GM23338 (cell line): ENCODE data around the gene DHRS13. TPM values are rescaled to one million over a fixed set of nuclear protein-coding genes. Genes with fewer than 3 reads are reported as not detected.
A peak's percentile ranks its signal among the peaks of the same experiment; 100 is the strongest.

ENCODE experiments used
- ATAC-seq: fragments of 200-7000 bp; cut with Tn5 transposase; 3 replicates; pipeline ENCODE4 v1.9.1; 2020
- DNase-seq: peaks from one replicate; pipeline ENCODE4 v3.0.0-alpha.2; 2015; ENCODE audit warnings: low spot score
- H2AFZ ChIP-seq: fragments of 200-600 bp; sonication (generic); 2 replicates; pipeline ENCODE4 v1.8.0; 2016; ENCODE audit warnings: antibody characterized with exemption, mild to moderate bottlenecking, moderate library complexity
- H3F3A ChIP-seq: fragments of 200-600 bp; sonication (generic); replicated peaks from 2 replicates; pipeline ENCODE4 v1.8.0; 2017; ENCODE audit warnings: antibody characterized with exemption, mixed run types, low read depth
- H3K27ac ChIP-seq: fragments of 200-600 bp; sonication (generic); 2 replicates; pipeline ENCODE4 v1.6.1; 2016; ENCODE audit warnings: low read depth
- H3K27me3 ChIP-seq: fragments of 200-600 bp; sonication (generic); 2 replicates; pipeline ENCODE4 v1.8.0; 2016; ENCODE audit warnings: mild to moderate bottlenecking, mixed run types, moderate library complexity; ENCODE audit not compliant: insufficient read depth
- H3K36me3 ChIP-seq: fragments of 200-600 bp; sonication (generic); 2 replicates; pipeline ENCODE4 v1.8.0; 2016; ENCODE audit warnings: mild to moderate bottlenecking; ENCODE audit not compliant: insufficient read depth
- H3K4me1 ChIP-seq: fragments of 200-600 bp; sonication (generic); 2 replicates; pipeline ENCODE4 v1.8.0; 2016; ENCODE audit warnings: mild to moderate bottlenecking, moderate library complexity; ENCODE audit not compliant: insufficient read depth
- H3K4me2 ChIP-seq: fragments of 200-600 bp; sonication (generic); 2 replicates; pipeline ENCODE4 v1.7.1; 2017; ENCODE audit warnings: mixed run types
- H3K4me3 ChIP-seq: fragments of 200-600 bp; sonication (generic); 2 replicates; pipeline ENCODE4 v1.6.1; 2016; ENCODE audit warnings: mixed run types
- H3K79me2 ChIP-seq: fragments of 200-600 bp; sonication (generic); replicated peaks from 2 replicates; pipeline ENCODE4 v1.8.0; 2017; ENCODE audit warnings: mild to moderate bottlenecking; ENCODE audit not compliant: insufficient read depth
- H3K9me2 ChIP-seq: fragments of 200-600 bp; sonication (generic); 2 replicates; pipeline ENCODE4 v1.8.0; 2017; ENCODE audit not compliant: insufficient read depth
- H4K20me1 ChIP-seq: fragments of 200-600 bp; sonication (generic); replicated peaks from 2 replicates; pipeline ENCODE4 v1.8.0; 2017; ENCODE audit warnings: mild to moderate bottlenecking; ENCODE audit not compliant: insufficient read depth
- H3K27ac Mint-ChIP-seq: 2 replicates; pipeline ENCODE4 v1.8.0; 2020; ENCODE audit warnings: inconsistent platforms, mild to moderate bottlenecking, moderate library complexity, mixed read lengths
- H3K27me3 Mint-ChIP-seq: 3 replicates; pipeline ENCODE4 v1.8.0; 2022; ENCODE audit warnings: low read depth, mild to moderate bottlenecking, moderate library complexity, mixed read lengths, inconsistent platforms; ENCODE audit not compliant: insufficient read depth, poor library complexity
- H3K36me3 Mint-ChIP-seq: 3 replicates; pipeline ENCODE4 v1.8.0; 2021; ENCODE audit warnings: low read depth, mild to moderate bottlenecking, inconsistent platforms, moderate library complexity, mixed read lengths
- H3K4me1 Mint-ChIP-seq: 3 replicates; pipeline ENCODE4 v1.8.0; 2020; ENCODE audit warnings: mild to moderate bottlenecking, inconsistent platforms, mixed read lengths
- H3K4me3 Mint-ChIP-seq: 3 replicates; pipeline ENCODE4 v1.8.0; 2021; ENCODE audit warnings: moderate library complexity, mild to moderate bottlenecking, inconsistent platforms, mixed read lengths
- H3K9me3 Mint-ChIP-seq: 3 replicates; pipeline ENCODE4 v1.8.0; 2020; ENCODE audit warnings: moderate library complexity, mild to moderate bottlenecking, inconsistent platforms, mixed read lengths
- CREB1 ChIP-seq: fragments of 250-450 bp; sonication (Bioruptor Pico); IDR thresholded peaks from 2 replicates; pipeline ENCODE4 v1.5.0; 2020; ENCODE audit warnings: low read depth, mild to moderate bottlenecking, moderate library complexity
- CTCF ChIP-seq, 2 experiments: fragments of 200-600 bp in 1 of 2; sonication (generic) in 1 of 2; conservative IDR thresholded peaks; 2 replicates each; pipeline versions ENCODE4 v1.5.1 to v1.6.1; 2016 to 2017; ENCODE audit warnings: antibody characterized with exemption in 2 of 2, low read depth in 2 of 2, mild to moderate bottlenecking in 2 of 2, moderate library complexity in 1 of 2
- ETS1 ChIP-seq: IDR thresholded peaks from 2 replicates; pipeline ENCODE4 v1.6.1; 2016; ENCODE audit warnings: antibody characterized with exemption
- EZH2 ChIP-seq: fragments of 200-600 bp; sonication (generic); IDR thresholded peaks from one replicate; pipeline ENCODE4 v1.8.0; 2017; ENCODE audit warnings: antibody characterized with exemption, mild to moderate bottlenecking, low read depth; ENCODE audit not compliant: unreplicated experiment
- EZH2phosphoT487 ChIP-seq: fragments of 200-600 bp; sonication (generic); IDR thresholded peaks from one replicate; pipeline ENCODE4 v1.8.1; 2018; ENCODE audit warnings: antibody characterized with exemption; ENCODE audit not compliant: unreplicated experiment
- JUNB ChIP-seq: IDR thresholded peaks from one replicate; pipeline ENCODE4 v1.6.1; 2016; ENCODE audit warnings: antibody characterized with exemption; ENCODE audit not compliant: unreplicated experiment
- NANOG ChIP-seq: IDR thresholded peaks from 2 replicates; pipeline ENCODE4 v1.6.1; 2016; ENCODE audit warnings: antibody characterized with exemption, borderline replicate concordance
- POLR2AphosphoS5 ChIP-seq: IDR thresholded peaks from 2 replicates; pipeline ENCODE4 v1.6.1; 2016; ENCODE audit warnings: antibody characterized with exemption, low read depth
- STAT1 ChIP-seq: IDR thresholded peaks from one replicate; pipeline ENCODE4 v1.6.1; 2016; ENCODE audit warnings: antibody characterized with exemption; ENCODE audit not compliant: unreplicated experiment
- ZNF114 ChIP-seq: fragments of 250-450 bp; sonication (Bioruptor Pico); IDR thresholded peaks from 2 replicates; pipeline ENCODE4 v1.5.0; 2020; ENCODE audit warnings: mild to moderate bottlenecking, moderate library complexity
- ZNF331 ChIP-seq: fragments of 250-450 bp; sonication (Bioruptor Pico); IDR thresholded peaks from 2 replicates; pipeline ENCODE4 v1.5.0; 2020; ENCODE audit warnings: low read depth, mild to moderate bottlenecking, moderate library complexity
- polyA plus RNA-seq: library from polyadenylated mRNA; unstranded; fragments of >200 nt; fragmentation: Nextera tagmentation; extraction: Ambion mirVana; gene quantifications from 2 replicates; pipeline ENCODE4 v1.2.1, GENCODE V29; 2016
- total RNA-seq: library from RNA; depleted of rRNA; stranded (reverse); fragments of >200 nt; shearing (Covaris generic); gene quantifications from 2 replicates; pipeline ENCODE4 v1.2.3, GENCODE V29; 2014
- TF ChIP-seq, protein P1 (sequence below): IDR thresholded peaks from one replicate; pipeline ENCODE4 v1.6.1; 2018; ENCODE audit warnings: antibody characterized with exemption; ENCODE audit not compliant: unreplicated experiment
- TF ChIP-seq, protein P2 (sequence below): fragments of 250-450 bp; sonication (Bioruptor Pico); IDR thresholded peaks from 2 replicates; pipeline ENCODE4 v1.5.0; 2020; ENCODE audit warnings: mild to moderate bottlenecking, moderate library complexity

Gene DHRS13
- total and polyA plus RNA-seq, 2 experiments from 2014 or later: 5.4 to 34.2 TPM

DNA sequence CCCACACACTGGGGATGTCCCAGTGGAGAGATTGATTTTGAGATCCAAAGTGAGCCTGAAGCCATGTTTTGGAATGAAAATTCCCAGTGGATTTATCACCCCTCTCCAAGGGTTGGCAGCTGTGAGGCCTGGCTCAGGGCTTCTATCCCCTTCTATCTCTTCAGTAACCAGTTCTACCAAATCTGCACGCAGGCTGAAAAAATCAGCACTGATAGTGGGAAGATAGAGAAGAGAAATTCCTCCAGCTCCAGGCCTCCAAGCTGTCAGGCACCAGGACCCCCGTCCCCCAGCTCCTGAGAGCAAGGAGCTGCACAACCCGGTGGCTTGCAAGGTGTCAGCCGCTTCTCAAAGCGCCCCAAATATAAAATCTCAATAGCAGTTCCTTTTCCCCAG lies 6.4 kb downstream of the DHRS13 start:
- Histone ChIP-seq H3K4me2 (peak overlapping the region; percentile 98), H3K79me2 (peaks cover 44% of the 10 kb centered on the region), H3K9me2 (no peaks in the 10 kb centered on the region), H3K4me3 (peak overlapping the region; percentile 91), H3K4me1 (peaks cover 20% of the 10 kb centered on the region), H3K27ac (0 out of 2 replicates have a peak overlapping the region, but pooled peaks have one; percentile 95), H3F3A (peaks cover 41% of the 10 kb centered on the region), H2AFZ (no peak overlapping the region), H3K27me3 (no peaks in the 10 kb centered on the region), H4K20me1 (peaks cover 15% of the 10 kb centered on the region), H3K36me3 (no peaks in the 10 kb centered on the region; the same call in 1 of the 2 replicates)
- Mint-ChIP-seq H3K4me1 (peaks cover 27% of the 10 kb centered on the region), H3K27me3 (peaks cover 20% of the 10 kb centered on the region), H3K9me3 (no peaks in the 10 kb centered on the region; the same call in 2 of the 3 replicates), H3K27ac (peak overlapping the region; percentile 84), H3K4me3 (peak overlapping the region; percentile 90), H3K36me3 (peaks cover 35% of the 10 kb centered on the region)
- DNase-seq (no peak), ATAC-seq (no peak)
- TF ChIP-seq STAT1 (no peak), ETS1 (no peak), ZNF114 (CRISPR knock-in tag) (no peak), CREB1 (CRISPR knock-in tag) (no peak), EZH2 (no peak), NANOG (no peak), POLR2AphosphoS5 (no peak), JUNB (no peak), ZNF331 (CRISPR knock-in tag) (no peak), EZH2phosphoT487 (no peak), CTCF (conservative IDR thresholded peaks at IDR 0.05; ENCODE audit: low read depth in 2 of 2) (no peak)
- TF ChIP-seq, protein P1, sequence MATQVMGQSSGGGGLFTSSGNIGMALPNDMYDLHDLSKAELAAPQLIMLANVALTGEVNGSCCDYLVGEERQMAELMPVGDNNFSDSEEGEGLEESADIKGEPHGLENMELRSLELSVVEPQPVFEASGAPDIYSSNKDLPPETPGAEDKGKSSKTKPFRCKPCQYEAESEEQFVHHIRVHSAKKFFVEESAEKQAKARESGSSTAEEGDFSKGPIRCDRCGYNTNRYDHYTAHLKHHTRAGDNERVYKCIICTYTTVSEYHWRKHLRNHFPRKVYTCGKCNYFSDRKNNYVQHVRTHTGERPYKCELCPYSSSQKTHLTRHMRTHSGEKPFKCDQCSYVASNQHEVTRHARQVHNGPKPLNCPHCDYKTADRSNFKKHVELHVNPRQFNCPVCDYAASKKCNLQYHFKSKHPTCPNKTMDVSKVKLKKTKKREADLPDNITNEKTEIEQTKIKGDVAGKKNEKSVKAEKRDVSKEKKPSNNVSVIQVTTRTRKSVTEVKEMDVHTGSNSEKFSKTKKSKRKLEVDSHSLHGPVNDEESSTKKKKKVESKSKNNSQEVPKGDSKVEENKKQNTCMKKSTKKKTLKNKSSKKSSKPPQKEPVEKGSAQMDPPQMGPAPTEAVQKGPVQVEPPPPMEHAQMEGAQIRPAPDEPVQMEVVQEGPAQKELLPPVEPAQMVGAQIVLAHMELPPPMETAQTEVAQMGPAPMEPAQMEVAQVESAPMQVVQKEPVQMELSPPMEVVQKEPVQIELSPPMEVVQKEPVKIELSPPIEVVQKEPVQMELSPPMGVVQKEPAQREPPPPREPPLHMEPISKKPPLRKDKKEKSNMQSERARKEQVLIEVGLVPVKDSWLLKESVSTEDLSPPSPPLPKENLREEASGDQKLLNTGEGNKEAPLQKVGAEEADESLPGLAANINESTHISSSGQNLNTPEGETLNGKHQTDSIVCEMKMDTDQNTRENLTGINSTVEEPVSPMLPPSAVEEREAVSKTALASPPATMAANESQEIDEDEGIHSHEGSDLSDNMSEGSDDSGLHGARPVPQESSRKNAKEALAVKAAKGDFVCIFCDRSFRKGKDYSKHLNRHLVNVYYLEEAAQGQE: no peak
- TF ChIP-seq, protein P2, sequence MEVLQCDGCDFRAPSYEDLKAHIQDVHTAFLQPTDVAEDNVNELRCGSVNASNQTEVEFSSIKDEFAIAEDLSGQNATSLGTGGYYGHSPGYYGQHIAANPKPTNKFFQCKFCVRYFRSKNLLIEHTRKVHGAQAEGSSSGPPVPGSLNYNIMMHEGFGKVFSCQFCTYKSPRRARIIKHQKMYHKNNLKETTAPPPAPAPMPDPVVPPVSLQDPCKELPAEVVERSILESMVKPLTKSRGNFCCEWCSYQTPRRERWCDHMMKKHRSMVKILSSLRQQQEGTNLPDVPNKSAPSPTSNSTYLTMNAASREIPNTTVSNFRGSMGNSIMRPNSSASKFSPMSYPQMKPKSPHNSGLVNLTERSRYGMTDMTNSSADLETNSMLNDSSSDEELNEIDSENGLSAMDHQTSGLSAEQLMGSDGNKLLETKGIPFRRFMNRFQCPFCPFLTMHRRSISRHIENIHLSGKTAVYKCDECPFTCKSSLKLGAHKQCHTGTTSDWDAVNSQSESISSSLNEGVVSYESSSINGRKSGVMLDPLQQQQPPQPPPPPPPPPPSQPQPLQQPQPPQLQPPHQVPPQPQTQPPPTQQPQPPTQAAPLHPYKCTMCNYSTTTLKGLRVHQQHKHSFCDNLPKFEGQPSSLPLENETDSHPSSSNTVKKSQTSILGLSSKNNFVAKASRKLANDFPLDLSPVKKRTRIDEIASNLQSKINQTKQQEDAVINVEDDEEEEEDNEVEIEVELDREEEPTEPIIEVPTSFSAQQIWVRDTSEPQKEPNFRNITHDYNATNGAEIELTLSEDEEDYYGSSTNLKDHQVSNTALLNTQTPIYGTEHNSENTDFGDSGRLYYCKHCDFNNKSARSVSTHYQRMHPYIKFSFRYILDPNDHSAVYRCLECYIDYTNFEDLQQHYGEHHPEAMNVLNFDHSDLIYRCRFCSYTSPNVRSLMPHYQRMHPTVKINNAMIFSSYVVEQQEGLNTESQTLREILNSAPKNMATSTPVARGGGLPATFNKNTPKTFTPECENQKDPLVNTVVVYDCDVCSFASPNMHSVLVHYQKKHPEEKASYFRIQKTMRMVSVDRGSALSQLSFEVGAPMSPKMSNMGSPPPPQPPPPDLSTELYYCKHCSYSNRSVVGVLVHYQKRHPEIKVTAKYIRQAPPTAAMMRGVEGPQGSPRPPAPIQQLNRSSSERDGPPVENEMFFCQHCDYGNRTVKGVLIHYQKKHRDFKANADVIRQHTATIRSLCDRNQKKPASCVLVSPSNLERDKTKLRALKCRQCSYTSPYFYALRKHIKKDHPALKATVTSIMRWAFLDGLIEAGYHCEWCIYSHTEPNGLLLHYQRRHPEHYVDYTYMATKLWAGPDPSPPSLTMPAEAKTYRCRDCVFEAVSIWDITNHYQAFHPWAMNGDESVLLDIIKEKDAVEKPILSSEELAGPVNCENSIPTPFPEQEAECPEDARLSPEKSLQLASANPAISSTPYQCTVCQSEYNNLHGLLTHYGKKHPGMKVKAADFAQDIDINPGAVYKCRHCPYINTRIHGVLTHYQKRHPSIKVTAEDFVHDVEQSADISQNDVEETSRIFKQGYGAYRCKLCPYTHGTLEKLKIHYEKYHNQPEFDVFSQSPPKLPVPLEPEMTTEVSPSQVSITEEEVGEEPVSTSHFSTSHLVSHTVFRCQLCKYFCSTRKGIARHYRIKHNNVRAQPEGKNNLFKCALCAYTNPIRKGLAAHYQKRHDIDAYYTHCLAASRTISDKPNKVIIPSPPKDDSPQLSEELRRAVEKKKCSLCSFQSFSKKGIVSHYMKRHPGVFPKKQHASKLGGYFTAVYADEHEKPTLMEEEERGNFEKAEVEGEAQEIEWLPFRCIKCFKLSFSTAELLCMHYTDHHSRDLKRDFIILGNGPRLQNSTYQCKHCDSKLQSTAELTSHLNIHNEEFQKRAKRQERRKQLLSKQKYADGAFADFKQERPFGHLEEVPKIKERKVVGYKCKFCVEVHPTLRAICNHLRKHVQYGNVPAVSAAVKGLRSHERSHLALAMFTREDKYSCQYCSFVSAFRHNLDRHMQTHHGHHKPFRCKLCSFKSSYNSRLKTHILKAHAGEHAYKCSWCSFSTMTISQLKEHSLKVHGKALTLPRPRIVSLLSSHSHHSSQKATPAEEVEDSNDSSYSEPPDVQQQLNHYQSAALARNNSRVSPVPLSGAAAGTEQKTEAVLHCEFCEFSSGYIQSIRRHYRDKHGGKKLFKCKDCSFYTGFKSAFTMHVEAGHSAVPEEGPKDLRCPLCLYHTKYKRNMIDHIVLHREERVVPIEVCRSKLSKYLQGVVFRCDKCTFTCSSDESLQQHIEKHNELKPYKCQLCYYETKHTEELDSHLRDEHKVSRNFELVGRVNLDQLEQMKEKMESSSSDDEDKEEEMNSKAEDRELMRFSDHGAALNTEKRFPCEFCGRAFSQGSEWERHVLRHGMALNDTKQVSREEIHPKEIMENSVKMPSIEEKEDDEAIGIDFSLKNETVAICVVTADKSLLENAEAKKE (CRISPR knock-in tag): no peak
